ENCODE measurements around the gene ZCCHC7. TPM values are rescaled to one million over a fixed set of nuclear protein-coding genes. Genes with fewer than 3 reads are reported as not detected.

Gene ZCCHC7
- total and polyA plus RNA-seq, 9 of the 15 experiments (the other 6 are each of a cell fraction or from before 2014, with no cell fraction given): 34.1 to 68.9 (median 48.8) TPM

DNA sequence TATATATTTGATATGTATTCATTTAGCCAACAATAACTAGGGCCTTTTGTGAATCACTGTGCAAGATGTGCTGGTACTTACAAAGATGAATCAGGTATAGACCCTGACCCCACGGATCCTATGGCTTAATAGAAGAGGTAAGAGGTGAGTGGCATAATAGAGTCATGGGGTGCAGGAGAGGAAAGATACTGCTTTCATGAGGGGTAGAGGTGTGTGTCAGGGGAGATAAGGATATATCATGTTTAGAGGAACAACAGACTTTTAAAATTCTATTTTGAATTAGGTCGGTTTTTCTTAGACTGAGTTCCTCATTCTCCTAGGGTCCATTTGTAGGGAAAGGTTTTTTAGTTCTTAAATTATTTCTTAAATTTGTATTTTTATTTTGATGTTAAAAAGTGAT is 27.8 kb downstream of the ZCCHC7 start (continued):
- TF ChIP-seq ARID1B (IDR thresholded peaks at IDR 0.05) (peak; percentile 78), ZC3H4 (CRISPR knock-in tag; IDR thresholded peaks at IDR 0.05; ENCODE audit: borderline replicate concordance) (no peak), PHB (CRISPR knock-in tag; IDR thresholded peaks at IDR 0.05) (no peak), GTF2F1 (IDR thresholded peaks at IDR 0.05; ENCODE audit: low read depth, low read length) (no peak), ETV5 (CRISPR knock-in tag; IDR thresholded peaks at IDR 0.05; ENCODE audit: low read depth) (no peak), TFAM (CRISPR knock-in tag; conservative IDR thresholded peaks at IDR 0.05) (no peak), ELF1 (tag; IDR thresholded peaks at IDR 0.05) (no peak), ASH1L (IDR thresholded peaks at IDR 0.05; ENCODE audit: borderline replicate concordance, low read depth, partially characterized antibody) (no peak), PHB2 (IDR thresholded peaks at IDR 0.05; ENCODE audit: low read depth) (no peak), ZNF282 (CRISPR knock-in tag; IDR thresholded peaks at IDR 0.05) (no peak), KHSRP (IDR thresholded peaks at IDR 0.05) (no peak), TRIM28 (IDR thresholded peaks at IDR 0.05) (no peak), RBM34 (IDR thresholded peaks at IDR 0.05; ENCODE audit: borderline replicate concordance, insufficient read depth, low read length) (no peak)
- TF ChIP-seq, protein P1, sequence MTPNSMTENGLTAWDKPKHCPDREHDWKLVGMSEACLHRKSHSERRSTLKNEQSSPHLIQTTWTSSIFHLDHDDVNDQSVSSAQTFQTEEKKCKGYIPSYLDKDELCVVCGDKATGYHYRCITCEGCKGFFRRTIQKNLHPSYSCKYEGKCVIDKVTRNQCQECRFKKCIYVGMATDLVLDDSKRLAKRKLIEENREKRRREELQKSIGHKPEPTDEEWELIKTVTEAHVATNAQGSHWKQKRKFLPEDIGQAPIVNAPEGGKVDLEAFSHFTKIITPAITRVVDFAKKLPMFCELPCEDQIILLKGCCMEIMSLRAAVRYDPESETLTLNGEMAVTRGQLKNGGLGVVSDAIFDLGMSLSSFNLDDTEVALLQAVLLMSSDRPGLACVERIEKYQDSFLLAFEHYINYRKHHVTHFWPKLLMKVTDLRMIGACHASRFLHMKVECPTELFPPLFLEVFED (CRISPR knock-in tag; conservative IDR thresholded peaks at IDR 0.05): no peak
- TF ChIP-seq, protein P2, sequence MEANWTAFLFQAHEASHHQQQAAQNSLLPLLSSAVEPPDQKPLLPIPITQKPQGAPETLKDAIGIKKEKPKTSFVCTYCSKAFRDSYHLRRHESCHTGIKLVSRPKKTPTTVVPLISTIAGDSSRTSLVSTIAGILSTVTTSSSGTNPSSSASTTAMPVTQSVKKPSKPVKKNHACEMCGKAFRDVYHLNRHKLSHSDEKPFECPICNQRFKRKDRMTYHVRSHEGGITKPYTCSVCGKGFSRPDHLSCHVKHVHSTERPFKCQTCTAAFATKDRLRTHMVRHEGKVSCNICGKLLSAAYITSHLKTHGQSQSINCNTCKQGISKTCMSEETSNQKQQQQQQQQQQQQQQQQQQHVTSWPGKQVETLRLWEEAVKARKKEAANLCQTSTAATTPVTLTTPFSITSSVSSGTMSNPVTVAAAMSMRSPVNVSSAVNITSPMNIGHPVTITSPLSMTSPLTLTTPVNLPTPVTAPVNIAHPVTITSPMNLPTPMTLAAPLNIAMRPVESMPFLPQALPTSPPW (CRISPR knock-in tag; IDR thresholded peaks at IDR 0.05): no peak
- TF ChIP-seq, protein P3, sequence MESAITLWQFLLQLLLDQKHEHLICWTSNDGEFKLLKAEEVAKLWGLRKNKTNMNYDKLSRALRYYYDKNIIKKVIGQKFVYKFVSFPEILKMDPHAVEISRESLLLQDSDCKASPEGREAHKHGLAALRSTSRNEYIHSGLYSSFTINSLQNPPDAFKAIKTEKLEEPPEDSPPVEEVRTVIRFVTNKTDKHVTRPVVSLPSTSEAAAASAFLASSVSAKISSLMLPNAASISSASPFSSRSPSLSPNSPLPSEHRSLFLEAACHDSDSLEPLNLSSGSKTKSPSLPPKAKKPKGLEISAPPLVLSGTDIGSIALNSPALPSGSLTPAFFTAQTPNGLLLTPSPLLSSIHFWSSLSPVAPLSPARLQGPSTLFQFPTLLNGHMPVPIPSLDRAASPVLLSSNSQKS (CRISPR knock-in tag; IDR thresholded peaks at IDR 0.05): no peak
